NCI-H82 treated with DMSO at 0.1 percent for 48 hours (cell line): ENCODE measurements around the gene NPVF.

ENCODE experiments used
- DNase-seq: peaks from one replicate; lab custom pipeline; 2025; ENCODE audit not compliant: unreplicated experiment; lab: John Stamatoyannopoulos, UW

Gene NPVF, protein sequence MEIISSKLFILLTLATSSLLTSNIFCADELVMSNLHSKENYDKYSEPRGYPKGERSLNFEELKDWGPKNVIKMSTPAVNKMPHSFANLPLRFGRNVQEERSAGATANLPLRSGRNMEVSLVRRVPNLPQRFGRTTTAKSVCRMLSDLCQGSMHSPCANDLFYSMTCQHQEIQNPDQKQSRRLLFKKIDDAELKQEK

DNA sequence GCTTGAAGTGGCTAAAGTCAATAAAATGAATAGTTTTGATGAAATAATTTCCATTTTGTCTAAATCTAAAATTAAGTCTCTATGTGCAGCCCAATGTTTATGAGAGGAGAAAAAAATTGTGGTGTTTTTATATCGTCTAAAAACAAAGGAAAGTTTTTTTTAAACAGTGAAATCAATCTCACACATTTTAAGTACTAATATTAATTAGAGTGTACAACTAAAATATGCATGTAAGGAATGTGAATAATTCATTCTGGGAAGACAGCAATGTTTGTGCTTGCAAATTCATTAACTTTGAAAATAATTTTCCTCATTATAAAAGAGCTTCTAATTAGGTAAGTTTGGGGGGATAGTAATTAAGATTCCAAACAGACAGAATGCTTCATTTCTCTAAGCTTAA is at the start of gene NPVF:
Gene NPVF (minus strand): TSS at position 101 of the 400 bp plus-strand sequence. CDS start 47 bp downstream, at position 54.
- DNase-seq, result no peak

DNA sequence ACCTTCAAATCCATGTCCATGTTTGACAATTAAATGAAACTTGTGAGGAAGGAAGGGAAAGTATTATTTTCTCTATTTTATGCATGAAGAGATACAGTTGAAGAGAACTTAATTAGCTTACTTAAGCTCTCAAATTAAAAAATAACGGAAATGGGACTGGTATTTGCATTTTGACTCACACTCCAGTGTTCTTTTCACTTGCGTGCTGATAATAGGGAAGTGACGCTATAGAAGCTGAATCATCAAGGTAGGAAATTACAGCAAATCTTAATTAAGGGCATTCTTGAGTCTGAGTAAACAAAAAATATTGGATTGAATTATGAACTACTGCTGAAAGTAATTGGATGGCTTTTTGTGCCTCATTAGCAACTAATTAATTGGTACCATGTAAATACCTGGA is 44.0 kb upstream of the NPVF start:
- no peak for DNase-seq

DNA sequence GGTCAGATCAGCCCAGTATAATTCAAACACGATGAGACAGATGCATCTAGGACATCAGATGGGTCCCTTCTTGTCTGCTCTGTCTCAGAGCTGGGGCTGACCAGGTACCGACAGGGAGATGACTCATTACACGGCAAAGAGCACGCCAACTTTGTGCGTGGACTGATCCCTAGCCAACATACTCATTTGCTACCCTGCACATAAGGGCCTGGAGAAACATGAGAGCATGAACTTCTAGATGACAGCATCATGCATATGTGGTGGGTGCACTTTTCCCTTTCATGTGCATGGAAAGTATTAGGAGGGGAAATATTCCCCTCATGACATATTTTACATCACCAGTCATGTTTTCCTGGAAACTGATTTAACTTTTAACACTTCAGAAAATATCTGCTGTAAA is 35.1 kb upstream of the NPVF start:
- no peak for DNase-seq

DNA sequence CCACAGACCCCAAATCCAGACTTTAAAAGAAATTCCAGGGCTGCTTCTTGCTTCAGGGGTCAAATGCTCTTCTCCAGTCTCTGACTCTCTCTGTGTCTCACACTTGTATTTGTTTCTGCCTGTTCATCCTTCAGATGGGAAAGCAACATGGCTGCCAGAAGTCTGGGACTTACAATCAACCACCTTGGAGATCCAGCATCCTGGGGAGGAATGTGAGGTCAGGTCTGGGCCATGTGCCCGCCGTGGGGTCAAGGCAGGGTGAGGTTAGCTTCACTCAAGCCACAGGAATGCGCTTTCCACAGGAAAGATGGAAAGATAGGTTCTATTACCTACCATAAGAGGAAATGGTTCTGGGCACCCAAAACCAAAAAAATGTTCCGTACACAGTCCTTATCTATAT is 34.3 kb upstream of the NPVF start:
- no peak for DNase-seq

DNA sequence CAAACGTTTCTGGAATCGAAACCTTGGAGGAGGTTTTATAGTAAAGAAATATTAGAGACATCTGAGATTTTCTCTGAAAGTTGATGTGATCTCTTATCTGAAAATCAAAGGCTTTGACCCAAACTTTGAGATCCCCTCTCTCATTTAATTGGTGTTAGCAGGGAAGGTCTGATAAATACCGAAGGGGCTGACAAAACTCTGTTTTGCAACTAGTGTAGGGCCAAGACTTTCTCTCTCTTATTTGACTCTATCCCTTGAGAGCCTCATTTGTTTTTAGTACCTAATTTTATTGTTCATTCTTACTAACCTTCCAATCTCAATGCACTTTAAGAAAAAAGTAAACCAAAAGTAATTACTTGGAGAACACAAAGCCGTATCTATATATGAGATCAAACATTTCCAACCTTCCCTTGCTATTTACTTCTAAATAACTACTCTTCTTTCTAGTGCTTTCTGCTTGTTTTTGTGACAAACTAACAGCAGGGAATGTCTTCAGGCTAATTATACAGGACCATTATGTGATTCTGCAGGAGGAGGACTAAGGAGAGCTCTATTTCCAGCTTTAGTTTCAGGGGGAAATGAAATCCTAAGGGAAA is 33.4 kb upstream of the NPVF start:
- no peak for DNase-seq

DNA sequence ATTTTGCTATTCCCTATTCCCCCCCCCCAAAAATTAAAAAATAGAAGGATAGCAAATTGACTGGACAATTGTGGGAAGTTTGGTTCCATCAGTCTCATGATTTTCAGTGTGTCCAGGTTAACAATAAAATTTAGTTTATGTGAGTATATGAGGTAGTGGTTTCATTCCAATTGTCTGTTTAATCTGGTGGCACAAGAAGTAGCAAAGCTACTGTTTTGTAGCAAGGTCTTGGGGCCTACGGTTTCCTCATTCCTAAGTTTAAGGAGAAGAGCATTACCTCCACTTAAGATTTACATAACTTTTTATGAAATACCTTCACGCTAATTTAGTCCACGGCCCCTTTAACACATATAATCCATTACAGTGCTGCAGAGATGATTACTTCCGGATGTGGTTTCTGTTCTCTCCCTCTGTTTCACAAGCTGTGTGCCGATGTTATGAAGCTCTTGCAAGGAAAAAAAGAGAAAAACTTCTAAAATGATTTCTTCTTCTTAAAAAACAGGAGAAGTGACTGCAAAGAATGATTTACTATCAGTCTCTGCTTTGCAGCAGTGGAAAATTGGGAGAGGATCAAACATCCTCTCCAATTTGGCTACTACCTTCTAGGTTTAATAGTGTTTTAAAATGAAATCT is 32.7 kb upstream of the NPVF start:
- no peak for DNase-seq

DNA sequence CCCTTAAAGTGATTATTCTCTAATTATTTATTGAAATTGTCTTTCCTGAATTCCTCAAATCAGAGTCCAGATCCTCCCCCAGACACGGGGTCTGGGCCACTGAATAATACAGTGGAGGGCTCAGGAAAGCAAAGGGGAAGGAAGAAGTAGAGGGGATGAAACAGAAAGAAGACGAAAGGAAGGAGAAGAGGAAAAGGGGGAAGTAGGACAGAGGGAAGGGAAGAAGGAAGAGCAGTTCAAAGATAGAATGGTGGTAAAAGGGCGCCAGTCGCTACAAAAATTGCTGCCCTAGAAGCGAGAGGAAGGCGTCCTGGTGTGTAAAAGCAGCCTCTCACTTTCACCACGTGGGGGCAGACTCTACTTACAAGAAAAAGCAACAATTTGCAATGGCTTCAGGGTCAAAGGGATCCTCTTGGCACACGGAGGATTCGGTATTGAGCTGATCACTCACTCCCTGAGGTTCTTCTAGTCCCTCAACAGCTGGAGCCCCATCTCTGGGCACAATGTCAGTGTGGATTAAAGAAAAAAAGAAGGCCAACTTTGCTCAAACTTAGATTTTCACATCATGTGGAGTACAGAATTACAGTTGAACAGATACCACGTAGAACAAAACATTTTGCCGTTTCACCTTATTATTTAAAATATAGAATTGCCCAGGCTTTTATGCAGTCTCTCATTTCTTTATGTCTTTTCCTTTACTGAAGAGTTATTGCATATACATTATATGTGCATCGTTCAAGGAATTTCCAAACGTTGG is 31.4 kb upstream of the NPVF start:
- peak; percentile 84 for DNase-seq

DNA sequence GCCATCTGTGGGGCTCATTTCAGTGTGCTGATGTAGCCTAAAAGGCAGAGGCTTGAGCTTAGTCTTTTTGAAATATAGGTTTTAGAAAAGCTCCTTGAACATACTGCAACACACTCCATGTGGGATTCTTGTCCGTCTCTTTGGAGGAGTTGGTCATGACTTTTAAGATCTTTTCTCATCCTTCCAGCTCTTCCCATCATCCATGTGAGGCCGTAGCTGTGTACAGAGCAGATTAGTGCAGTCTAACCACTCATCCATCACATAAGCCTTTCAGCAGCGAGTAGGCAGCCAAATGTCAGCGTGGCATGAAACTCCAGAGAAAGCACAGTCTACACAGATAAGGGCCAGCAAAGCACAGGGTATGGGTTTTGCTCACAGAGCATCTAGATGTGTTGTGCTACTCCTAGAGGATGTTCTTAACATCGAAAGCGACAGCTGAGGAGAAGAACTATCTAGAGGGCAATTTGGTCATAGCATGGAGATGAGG is 28.1 kb upstream of the NPVF start:
- peak; percentile 88 for DNase-seq

DNA sequence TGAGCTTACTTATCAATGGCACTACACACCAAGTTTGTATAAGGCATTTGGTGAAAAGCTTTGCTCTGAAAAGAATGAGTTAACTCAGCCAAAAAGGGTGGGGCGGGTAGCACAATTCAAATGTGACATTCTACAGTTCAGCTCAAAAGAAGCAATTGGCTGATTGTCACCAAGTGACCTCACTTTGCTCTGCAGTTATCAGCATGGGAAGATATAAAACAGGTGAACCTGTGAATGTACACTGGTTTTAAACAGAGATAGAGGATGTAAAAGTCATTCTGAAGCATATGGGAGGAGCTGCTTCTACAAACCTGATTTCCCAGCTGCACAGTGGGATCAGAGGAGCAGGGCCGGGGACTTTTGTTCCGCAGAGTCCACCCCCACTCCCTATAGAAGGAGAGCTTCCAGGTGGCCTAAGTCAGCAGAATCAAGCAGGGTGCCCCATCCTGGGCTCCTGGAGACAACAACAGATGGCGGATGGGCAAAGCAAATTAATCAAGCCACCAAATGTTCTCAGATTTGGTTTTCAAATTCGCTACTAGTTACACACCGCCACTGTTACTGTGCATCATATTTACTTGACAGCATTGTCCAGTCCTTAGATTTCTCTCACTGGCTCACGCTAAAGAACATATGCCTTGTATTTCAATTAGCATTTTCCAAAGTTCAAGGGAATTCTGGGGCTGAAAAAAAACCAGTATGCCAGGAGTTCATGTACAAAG is 27.5 kb upstream of the NPVF start:
- peak; percentile 89 for DNase-seq

DNA sequence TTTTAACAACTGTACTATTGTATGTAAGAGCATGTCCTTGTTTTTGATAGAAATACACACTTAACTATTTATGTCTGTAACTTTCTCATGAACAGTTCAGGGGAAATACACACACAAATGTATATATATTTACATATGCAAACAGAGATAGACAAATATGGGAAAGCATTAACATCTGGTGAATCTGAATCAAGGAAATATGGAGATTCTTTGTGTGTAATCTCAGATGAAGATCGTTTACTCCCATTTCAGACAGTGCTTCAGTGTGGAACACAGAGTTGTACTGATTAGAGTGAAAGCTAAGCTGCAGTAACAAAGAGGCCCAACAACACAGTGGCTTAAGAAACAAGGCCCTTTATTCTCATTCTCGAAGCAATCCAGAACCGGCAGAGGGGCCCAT is 26.3 kb upstream of the NPVF start:
- DNase-seq, result no peak

DNA sequence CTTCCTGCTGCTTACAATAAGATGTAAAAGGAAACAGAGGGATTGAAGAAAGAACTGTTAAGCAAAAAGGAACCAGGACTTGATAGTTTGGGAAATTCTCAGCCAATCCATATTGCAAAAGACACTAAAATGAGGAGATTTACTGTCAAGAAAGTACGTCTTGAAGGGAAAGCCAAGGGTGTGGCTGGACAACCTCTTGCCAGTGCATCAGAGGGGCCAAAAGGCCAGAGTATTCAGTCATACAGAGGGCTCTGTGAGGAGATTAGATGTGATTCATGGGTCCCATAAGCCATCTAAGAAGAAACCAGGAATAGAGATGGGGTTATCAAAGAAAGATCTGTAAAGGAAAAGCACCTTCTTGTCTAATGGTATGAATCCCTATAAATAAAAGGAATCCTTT is 25.4 kb upstream of the NPVF start:
- DNase-seq, result no peak

DNA sequence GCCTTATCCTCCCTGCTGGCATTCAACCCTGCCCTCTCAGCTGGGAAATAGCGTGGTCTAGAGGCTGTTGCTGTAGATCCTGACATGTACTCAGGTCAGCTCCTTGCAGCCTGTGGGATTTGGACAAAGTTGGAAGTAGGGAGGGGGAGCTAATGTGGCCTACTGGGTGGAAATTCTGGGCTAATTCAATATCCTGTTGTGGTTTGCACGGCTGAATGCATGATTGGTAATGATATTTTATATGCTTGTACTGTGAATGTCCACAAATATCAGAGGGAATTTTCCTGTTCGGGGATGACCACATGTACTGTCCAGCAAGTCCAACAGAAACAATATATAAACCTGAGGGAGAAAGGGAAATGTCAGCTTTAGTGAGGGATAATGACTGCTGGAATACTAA is 22.1 kb upstream of the NPVF start:
- no peak for DNase-seq

DNA sequence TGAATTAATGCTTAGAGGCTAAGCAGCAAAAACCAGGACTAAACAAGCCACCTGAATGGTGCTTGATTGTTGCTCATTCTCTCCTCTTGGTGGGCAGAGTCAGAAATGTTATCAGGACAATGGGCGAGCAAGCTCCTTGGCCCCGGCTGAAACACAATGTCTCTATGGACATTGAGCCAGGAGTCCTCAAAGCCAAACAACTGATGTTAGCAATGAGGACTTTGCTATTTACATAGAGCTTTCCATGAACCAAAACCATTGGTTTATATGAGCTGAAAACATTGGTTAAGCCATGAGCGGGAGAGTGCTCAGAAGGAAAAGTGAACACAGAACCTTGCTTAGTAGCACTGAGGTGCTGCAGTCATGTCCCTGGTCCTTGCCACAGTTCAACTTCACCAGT is 21.5 kb upstream of the NPVF start:
- no peak for DNase-seq

DNA sequence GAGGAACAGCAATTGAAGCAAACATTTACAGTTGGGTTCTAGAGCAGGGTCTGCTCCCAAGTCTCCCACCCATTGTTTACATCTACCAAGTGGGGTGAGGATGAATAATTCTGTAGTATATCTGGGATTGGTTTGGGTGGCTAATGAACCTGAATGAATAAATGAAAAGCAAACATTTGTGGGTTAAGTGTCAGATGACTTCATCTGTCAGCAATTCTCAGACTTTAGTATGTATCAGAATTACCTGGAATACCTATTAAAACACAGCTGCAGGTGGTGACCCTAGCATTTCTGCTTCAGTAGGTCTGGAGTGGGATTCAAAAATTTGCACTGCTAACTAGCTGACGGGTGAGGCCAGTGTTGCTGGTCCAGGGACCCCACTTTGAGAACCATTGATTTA is 18.0 kb upstream of the NPVF start:
- DNase-seq, result no peak

DNA sequence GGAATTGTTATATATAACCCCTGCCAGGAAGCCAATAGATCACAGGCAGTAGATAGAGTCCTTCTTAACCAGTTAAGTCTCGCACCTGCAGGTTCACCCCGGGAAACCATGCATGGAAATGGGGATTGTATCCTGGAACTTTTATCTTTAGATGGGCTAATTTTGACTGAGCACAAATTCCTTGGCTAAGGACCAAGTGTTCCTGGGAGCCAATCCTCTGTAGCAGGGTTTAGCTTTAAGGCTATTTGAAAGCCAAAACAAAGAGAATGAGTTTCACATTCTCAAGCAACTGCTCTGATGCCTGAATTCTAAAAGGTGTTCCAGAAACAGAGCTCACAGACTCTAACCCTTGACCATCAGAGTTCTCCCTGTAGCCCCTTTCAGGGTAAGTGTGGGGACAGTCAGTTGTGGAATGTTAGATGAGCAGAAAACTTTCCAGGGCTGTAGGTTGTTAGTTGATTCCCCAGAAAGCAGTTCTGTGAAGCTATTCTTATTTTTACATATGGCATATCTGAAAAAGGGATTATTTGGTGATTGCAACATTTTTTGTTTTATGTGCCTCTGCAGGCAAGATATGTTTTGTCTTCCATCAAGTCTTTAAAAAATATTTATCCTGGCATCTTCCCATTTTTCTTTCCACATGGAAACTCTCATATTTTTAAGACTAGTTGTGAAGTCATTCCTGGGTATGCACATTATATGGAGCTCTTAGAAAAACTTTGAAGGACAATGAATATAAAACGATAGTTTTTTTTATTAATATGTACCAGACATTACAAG is 16.2 kb upstream of the NPVF start:
- no peak for DNase-seq

DNA sequence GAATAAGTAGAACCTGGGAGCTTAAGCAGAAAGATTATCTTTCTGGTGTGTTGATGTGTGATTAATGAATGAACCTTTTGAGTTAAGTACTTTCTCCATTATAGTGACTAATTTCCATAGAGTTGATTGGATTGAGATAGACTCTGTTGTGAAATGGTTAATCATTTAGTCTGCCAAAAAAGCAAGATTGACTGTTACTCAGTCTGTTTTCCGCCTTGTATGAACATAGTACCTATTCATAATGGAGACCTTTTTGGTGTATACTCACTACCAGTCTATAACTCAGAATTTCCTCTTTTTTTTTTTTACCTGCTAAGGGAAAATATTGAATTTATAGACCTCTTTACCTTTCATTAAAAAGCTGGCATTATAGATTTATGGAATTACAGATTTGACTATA is 14.4 kb upstream of the NPVF start:
- DNase-seq, result peak; percentile 60

DNA sequence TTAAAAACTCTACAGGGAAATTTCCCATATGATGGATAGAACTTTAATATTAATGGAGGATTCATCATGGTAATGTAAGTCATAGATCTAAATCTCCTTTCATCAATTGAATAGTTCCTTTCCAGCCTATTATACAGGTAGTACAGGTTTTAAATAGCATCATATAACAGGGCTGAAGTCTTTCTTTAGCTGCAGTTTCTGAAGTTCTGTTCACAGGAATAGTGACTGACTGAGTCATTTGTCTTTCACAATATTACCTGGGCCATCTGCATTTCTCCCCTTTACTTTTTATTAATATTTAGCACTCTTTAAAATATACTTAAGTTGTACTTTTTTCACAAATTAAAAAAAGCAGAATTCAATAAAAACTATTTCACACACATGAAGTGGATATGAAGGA is 12.6 kb upstream of the NPVF start:
- DNase-seq, result no peak

DNA sequence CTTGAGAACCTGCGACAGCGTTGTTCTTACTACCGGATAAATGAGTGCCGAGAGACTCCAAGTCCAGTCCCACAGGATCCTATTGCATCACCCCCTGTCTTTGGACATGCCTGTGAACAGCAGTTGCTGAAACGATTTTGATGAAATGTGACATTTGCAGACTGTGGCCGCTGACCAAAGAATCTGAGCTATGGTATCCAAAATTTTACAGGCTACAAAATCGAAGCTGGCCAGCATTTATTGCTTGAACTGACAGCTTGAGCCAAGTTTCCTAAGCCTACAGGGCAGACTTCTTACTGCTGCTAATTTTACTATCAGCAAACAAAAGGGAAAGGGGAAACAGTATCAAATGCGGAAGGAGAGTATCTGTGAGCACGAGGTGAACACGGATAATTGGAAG is 12.1 kb upstream of the NPVF start:
- no peak for DNase-seq

DNA sequence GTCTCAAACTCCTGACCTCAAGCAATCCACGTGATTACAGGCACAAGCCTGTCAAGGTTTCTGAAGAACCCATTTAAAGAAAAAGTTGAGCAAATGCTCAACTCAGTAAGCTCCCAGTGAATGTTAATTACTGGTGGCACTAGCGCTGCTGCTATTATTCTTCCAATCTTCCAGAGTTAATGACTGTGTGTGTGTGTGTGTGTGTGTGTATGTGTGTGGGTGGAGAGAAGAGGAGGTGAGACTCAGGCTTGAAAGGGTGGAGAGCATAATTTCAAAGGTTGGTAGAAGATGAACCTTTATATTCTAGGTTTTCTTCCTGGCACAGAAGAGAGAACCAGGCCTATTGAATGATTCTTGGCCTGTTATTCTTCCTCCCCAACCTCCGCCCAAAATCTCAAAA is 11.6 kb upstream of the NPVF start:
- DNase-seq, result no peak

DNA sequence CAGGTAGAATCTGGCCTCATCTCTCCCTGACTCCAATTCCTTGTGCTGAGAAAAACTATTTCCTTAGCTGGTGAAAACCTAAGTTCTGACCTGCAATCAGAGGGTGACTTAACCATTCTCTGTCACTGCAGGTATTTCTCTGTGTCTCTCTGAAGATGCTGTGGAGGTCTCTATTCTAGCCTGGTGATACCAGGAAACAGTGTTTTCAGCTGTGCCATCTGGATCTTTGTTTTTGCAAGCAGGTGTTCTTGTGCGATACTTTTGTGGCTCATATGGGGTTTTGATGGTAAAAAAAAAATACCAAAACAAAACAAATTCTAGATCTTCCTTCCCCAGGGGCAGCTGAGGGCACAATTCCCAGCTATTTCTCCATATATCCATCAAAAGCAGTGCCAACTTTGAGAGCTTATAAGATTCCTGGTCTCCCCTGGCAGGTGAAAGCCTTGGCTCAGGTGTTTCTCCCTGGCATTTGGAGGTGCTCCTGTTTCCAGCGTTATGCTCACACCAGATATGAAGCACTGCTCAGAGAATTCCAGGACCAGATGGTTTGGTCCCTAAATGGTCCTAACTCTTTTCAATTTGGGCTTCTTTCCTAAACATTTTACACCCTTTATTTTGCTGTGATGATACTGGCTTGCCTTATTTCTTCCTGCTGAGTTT is 9.9 kb upstream of the NPVF start:
- no peak for DNase-seq
